ENCODE measurements around the gene AFM.

GRCh38 chr4:73508651-73509050, 27.1 kb downstream of the AFM start:
- TF ChIP-seq CTCF (IDR thresholded peaks at IDR 0.05) (no peak), POLR2A (IDR thresholded peaks at IDR 0.05) (no peak), POLR2AphosphoS5 (IDR thresholded peaks at IDR 0.05) (no peak)

Measured in upper lobe of left lung (tissue), 4 donors.